Glomerular endothelial cell (primary cell): ENCODE measurements around the gene OXA1L. TPM values are rescaled to one million over a fixed set of nuclear protein-coding genes. Genes with fewer than 3 reads are reported as not detected.
"Not testable (repeated sequence)": the region's sequence is repeated elsewhere in the genome, so short reads cannot be mapped to it uniquely, and the experiment has no call there.

Experiments used
- DNase-seq: peaks from one replicate; pipeline ENCODE4 v3.0.0-alpha.2; 2011; ENCODE audit warnings: low read depth, low spot score; ENCODE audit errors: extremely low read depth
- total RNA-seq: library from RNA; depleted of rRNA; stranded (reverse); fragments of >200 nt; gene quantifications from 2 replicates; pipeline ENCODE4 v1.2.3, GENCODE V29; 2015

Gene OXA1L
- 136 and 203 TPM in 2 replicates for total RNA-seq

- peak; percentile 90 for DNase-seq
Measured at GRCh38 chr14:22766457-22767322, at the start of gene OXA1L. Gene OXA1L, plus strand, starts transcription at chr14:22766688. Its CDS starts 14 bp downstream, at chr14:22766702.

GRCh38 chr14:22718091-22718490 lies 48.4 kb upstream of the OXA1L start:
- DNase-seq = no peak

- no peak for DNase-seq
Measured at GRCh38 chr14:22721213-22721612, 45.3 kb upstream of the OXA1L start.

- no peak for DNase-seq
Measured at GRCh38 chr14:22723815-22724214, 42.7 kb upstream of the OXA1L start.

GRCh38 chr14:22724847-22725246 lies 41.6 kb upstream of the OXA1L start:
- not testable (repeated sequence) for DNase-seq

- DNase-seq = not testable (repeated sequence)
Measured at GRCh38 chr14:22725374-22725773, 41.1 kb upstream of the OXA1L start.

- no peak for DNase-seq
Measured at GRCh38 chr14:22726012-22726411, 40.5 kb upstream of the OXA1L start.

GRCh38 chr14:22732062-22732461 lies 34.4 kb upstream of the OXA1L start:
- DNase-seq = not testable (repeated sequence)

- DNase-seq = no peak
Measured at GRCh38 chr14:22733829-22734228, 32.7 kb upstream of the OXA1L start.

GRCh38 chr14:22735096-22735495 lies 31.4 kb upstream of the OXA1L start:
- DNase-seq = no peak

GRCh38 chr14:22736384-22736783 lies 30.1 kb upstream of the OXA1L start:
- not testable (repeated sequence) for DNase-seq

- DNase-seq = no peak
Measured at GRCh38 chr14:22737052-22737451, 29.4 kb upstream of the OXA1L start.

- DNase-seq = peak; percentile 77
Measured at GRCh38 chr14:22739423-22739822, 27.1 kb upstream of the OXA1L start.

- no peak for DNase-seq
Measured at GRCh38 chr14:22740020-22740419, 26.5 kb upstream of the OXA1L start.

- DNase-seq = no peak
Measured at GRCh38 chr14:22747769-22748168, 18.7 kb upstream of the OXA1L start.

GRCh38 chr14:22748206-22748605 lies 18.3 kb upstream of the OXA1L start:
- DNase-seq = no peak

- DNase-seq = no peak
Measured at GRCh38 chr14:22748631-22749068, 17.8 kb upstream of the OXA1L start.

- no peak for DNase-seq
Measured at GRCh38 chr14:22752422-22752821, 14.1 kb upstream of the OXA1L start.

GRCh38 chr14:22753586-22753985 lies 12.9 kb upstream of the OXA1L start:
- no peak for DNase-seq

- not testable (repeated sequence) for DNase-seq
Measured at GRCh38 chr14:22757972-22758650, 8.4 kb upstream of the OXA1L start.

- DNase-seq = no peak
Measured at GRCh38 chr14:22761734-22762133, 4.8 kb upstream of the OXA1L start.

- no peak for DNase-seq
Measured at GRCh38 chr14:22764382-22764781, 2.1 kb upstream of the OXA1L start.
